ENCODE results near the gene ESRRG. TPM values are rescaled to one million over a fixed set of nuclear protein-coding genes. Genes with fewer than 3 reads are reported as not detected.
"Not testable (repeated sequence)": the region's sequence is repeated elsewhere in the genome, so short reads cannot be mapped to it uniquely, and the experiment has no call there.

ESRRG gene
- total and polyA plus RNA-seq, 2 donors, result 0.90 to 14.0 TPM

- no peak for DNase-seq (ENCODE audit: extremely low spot score)
- 81% methylated on average over 6 of the region's 6 CpGs for WGBS
- H3K4me1 ChIP-seq (ENCODE audit: insufficient read depth), result no peaks in the 10 kb centered on the region
- H3K36me3 ChIP-seq (ENCODE audit: insufficient read depth), result no peaks in the 10 kb centered on the region
- no peak overlapping the region for H3K4me3 ChIP-seq (ENCODE audit: low read depth, low read length)
- H3K27ac ChIP-seq (ENCODE audit: low read depth), result no peak overlapping the region
Observed at GRCh38 chr1:216731562-216731961, 8.3 kb upstream of the ESRRG start.

DNA sequence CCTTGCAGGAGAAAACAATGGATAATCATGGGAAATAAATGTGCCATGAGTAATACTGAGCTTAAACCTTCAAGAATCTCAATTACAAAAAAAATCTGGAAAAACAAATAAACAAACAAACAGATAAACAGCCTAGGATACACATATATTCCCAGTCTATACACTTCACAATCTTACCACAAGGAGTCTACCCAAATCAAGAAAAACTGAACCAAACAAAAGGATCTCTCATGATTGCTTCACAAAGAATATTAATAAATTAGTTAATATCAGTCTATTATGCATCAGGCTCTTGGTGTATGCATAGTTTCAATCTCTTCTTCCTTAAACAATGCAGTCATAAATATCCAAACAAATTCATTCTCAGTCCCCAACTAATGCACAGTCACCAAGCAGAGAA, 3.2 kb upstream of the ESRRG start:
- Histone ChIP-seq H3K4me3 (ENCODE audit: low read depth, low read length) (no peak overlapping the region), H3K36me3 (ENCODE audit: insufficient read depth) (no peaks in the 10 kb centered on the region), H3K27ac (ENCODE audit: low read depth) (no peak overlapping the region), H3K4me1 (ENCODE audit: insufficient read depth) (no peaks in the 10 kb centered on the region)
- no peak for DNase-seq (ENCODE audit: extremely low spot score)

GRCh38 chr1:216722821-216723220, 408 bp downstream of the ESRRG start:
- Histone ChIP-seq H3K4me3 (ENCODE audit: low read depth, low read length) (peak overlapping the region; percentile 22), H3K4me1 (ENCODE audit: insufficient read depth) (no peaks in the 10 kb centered on the region), H3K36me3 (ENCODE audit: insufficient read depth) (no peaks in the 10 kb centered on the region), H3K27ac (ENCODE audit: low read depth) (no peak overlapping the region)
- no peak for DNase-seq (ENCODE audit: extremely low spot score)
- WGBS, result 5% methylated on average over 6 of the region's 6 CpGs

GRCh38 chr1:216721863-216722262, 1.4 kb downstream of the ESRRG start:
- Histone ChIP-seq H3K4me3 (ENCODE audit: low read depth, low read length) (no peak overlapping the region), H3K36me3 (ENCODE audit: insufficient read depth) (no peaks in the 10 kb centered on the region), H3K27ac (ENCODE audit: low read depth) (no peak overlapping the region), H3K4me1 (ENCODE audit: insufficient read depth) (no peaks in the 10 kb centered on the region)
- WGBS, result 66% methylated on average over 2 of the region's 2 CpGs
- DNase-seq (ENCODE audit: extremely low spot score), result no peak

DNA sequence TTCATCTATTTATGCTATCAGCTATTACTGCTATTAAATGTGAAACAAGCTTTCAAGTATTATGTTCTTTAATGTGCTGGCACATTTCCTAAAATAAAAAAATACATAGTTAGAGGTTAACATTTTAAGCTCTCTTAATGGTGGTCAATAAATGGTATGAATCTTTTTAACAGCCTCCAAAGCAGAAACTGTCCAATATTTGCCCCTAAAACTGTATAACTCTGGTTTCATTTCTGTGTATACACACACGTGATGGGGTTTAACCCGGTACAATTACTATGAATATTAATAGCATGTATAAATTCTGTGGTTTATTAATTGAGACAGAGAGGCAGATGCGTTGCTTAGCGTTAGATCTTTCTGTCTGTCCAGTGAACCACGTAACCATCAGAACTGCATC, 2.2 kb downstream of the ESRRG start:
- WGBS, result 60% methylated on average over 5 of the region's 5 CpGs
- Histone ChIP-seq H3K36me3 (ENCODE audit: insufficient read depth) (no peaks in the 10 kb centered on the region), H3K27ac (ENCODE audit: low read depth) (no peak overlapping the region), H3K4me3 (ENCODE audit: low read depth, low read length) (no peak overlapping the region), H3K4me1 (ENCODE audit: insufficient read depth) (no peaks in the 10 kb centered on the region)
- DNase-seq (ENCODE audit: extremely low spot score), result no peak

- Histone ChIP-seq H3K36me3 (ENCODE audit: insufficient read depth) (no peaks in the 10 kb centered on the region), H3K4me1 (ENCODE audit: insufficient read depth) (no peaks in the 10 kb centered on the region), H3K4me3 (ENCODE audit: low read depth, low read length) (no peak overlapping the region), H3K27ac (ENCODE audit: low read depth) (no peak overlapping the region)
- no peak for DNase-seq (ENCODE audit: extremely low spot score)
Observed at GRCh38 chr1:216711712-216712111, 11.5 kb downstream of the ESRRG start.

DNA sequence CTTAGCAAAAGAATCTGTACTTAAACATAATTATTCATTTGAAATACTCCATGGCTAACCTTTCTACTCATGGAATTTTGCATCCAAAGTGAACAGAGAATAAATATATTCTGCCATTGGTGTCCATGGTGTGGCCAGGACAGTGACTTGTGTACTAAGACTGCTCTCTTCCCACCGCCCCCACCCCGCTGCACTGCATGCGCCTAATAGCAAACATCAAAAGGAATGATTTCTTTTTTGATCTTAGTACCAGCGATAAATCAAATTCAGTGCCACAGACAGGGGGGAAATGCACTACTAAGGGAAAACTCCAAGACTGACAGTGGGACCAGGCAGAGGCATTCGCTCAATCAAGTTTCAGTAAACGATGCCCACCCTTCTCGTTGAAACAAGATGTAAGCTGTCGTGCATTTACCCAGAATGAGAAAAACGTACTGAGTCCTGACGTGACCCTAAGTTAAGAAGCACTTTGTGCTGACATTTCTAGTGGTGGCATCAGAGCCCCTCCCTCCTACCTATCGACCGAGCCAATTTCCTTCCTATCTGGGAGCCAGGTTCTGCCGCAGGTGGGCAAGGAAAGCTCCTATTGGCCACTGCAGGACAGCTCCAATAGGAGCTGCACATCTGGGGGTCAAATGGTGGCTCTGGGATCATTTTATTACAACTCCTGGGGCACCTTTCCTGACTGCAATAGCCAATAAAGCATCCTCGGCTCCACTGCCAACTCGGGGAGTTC, 12.5 kb downstream of the ESRRG start:
- Histone ChIP-seq H3K4me1 (ENCODE audit: insufficient read depth) (no peaks in the 10 kb centered on the region), H3K36me3 (ENCODE audit: insufficient read depth) (no peaks in the 10 kb centered on the region), H3K4me3 (ENCODE audit: low read depth, low read length) (no peak overlapping the region), H3K27ac (ENCODE audit: low read depth) (no peak overlapping the region)
- DNase-seq (ENCODE audit: extremely low spot score), result no peak
- WGBS, result 84% methylated on average over 15 of the region's 15 CpGs

- WGBS, result 53% methylated on average over 5 of the region's 5 CpGs
- DNase-seq (ENCODE audit: extremely low spot score), result no peak
- Histone ChIP-seq H3K27ac (ENCODE audit: low read depth) (no peak overlapping the region), H3K4me1 (ENCODE audit: insufficient read depth) (no peaks in the 10 kb centered on the region), H3K36me3 (ENCODE audit: insufficient read depth) (no peaks in the 10 kb centered on the region), H3K4me3 (ENCODE audit: low read depth, low read length) (no peak overlapping the region)
Observed at GRCh38 chr1:216710055-216710454, 13.2 kb downstream of the ESRRG start.

DNA sequence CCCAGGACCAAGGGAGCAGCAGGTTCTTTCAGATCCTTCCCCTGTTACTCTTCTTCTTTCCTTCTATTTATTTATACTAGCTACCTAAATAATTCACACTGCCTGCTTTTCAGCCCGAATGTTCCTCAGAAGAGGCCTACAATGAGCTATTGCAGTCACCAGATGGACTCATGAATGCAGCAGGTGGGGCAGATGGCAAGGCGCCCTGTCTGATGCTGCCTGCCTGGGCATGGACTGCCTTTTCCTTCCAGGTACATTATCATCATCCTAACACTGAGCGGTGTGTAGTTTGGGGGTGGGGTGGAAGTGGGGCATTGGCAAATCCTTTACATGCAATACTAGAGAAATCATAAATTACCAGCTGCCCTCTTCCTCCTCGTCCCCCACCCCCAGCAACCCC, 17.6 kb downstream of the ESRRG start:
- DNase-seq (ENCODE audit: extremely low spot score), result no peak
- no peaks in the 10 kb centered on the region for H3K4me1 ChIP-seq (ENCODE audit: insufficient read depth)
- no peaks in the 10 kb centered on the region for H3K36me3 ChIP-seq (ENCODE audit: insufficient read depth)
- WGBS, result 71% methylated on average over 4 of the region's 4 CpGs
- no peak overlapping the region for H3K4me3 ChIP-seq (ENCODE audit: low read depth, low read length)
- H3K27ac ChIP-seq (ENCODE audit: low read depth), result no peak overlapping the region

- not testable (repeated sequence) for DNase-seq (ENCODE audit: extremely low spot score); H3K4me3 ChIP-seq (ENCODE audit: low read depth, low read length); H3K4me1 ChIP-seq (ENCODE audit: insufficient read depth); H3K36me3 ChIP-seq (ENCODE audit: insufficient read depth); H3K27ac ChIP-seq (ENCODE audit: low read depth)
- WGBS, result 94% methylated on average over 9 of the region's 9 CpGs
Observed at GRCh38 chr1:216704065-216704464, 19.2 kb downstream of the ESRRG start.

DNA sequence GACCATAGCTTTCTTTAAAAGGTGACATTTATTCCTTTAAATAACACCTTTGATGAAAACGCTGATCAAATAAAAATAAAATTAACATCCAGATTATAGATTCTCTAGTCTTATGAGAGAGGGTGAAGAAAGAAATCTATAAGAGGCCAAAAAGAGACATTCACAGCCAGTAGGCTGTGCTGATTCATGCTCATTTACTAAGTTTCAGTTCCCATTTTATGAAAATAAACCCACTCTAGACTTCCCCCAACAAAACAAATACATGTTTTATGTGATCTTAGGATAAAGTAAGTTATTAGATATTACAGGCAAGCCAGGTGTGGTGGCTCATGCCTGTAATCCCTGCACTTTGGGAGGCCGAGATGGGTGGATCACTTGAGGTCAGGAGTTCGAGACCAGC, 21.1 kb downstream of the ESRRG start:
- no peaks in the 10 kb centered on the region for H3K4me1 ChIP-seq (ENCODE audit: insufficient read depth)
- no peak overlapping the region for H3K27ac ChIP-seq (ENCODE audit: low read depth)
- 84% methylated on average over 3 of the region's 3 CpGs for WGBS
- no peaks in the 10 kb centered on the region for H3K36me3 ChIP-seq (ENCODE audit: insufficient read depth)
- no peak for DNase-seq (ENCODE audit: extremely low spot score)
- no peak overlapping the region for H3K4me3 ChIP-seq (ENCODE audit: low read depth, low read length)

- H3K27ac ChIP-seq (ENCODE audit: low read depth), result no peak overlapping the region
- no peaks in the 10 kb centered on the region for H3K36me3 ChIP-seq (ENCODE audit: insufficient read depth)
- H3K4me3 ChIP-seq (ENCODE audit: low read depth, low read length), result no peak overlapping the region
- no peak for DNase-seq (ENCODE audit: extremely low spot score)
- H3K4me1 ChIP-seq (ENCODE audit: insufficient read depth), result no peaks in the 10 kb centered on the region
- 91% methylated on average over 4 of the region's 4 CpGs for WGBS
Observed at GRCh38 chr1:216700779-216701178, 22.4 kb downstream of the ESRRG start.

- no peak for DNase-seq (ENCODE audit: extremely low spot score)
- WGBS, result 88% methylated on average over 3 of the region's 3 CpGs
- no peaks in the 10 kb centered on the region for H3K4me1 ChIP-seq (ENCODE audit: insufficient read depth)
- H3K36me3 ChIP-seq (ENCODE audit: insufficient read depth), result no peaks in the 10 kb centered on the region
- no peak overlapping the region for H3K4me3 ChIP-seq (ENCODE audit: low read depth, low read length)
- H3K27ac ChIP-seq (ENCODE audit: low read depth), result no peak overlapping the region
Observed at GRCh38 chr1:216691710-216692109, 31.5 kb downstream of the ESRRG start.

GRCh38 chr1:216690603-216691002, 32.6 kb downstream of the ESRRG start:
- Histone ChIP-seq H3K4me3 (ENCODE audit: low read depth, low read length) (no peak overlapping the region), H3K36me3 (ENCODE audit: insufficient read depth) (no peaks in the 10 kb centered on the region), H3K27ac (ENCODE audit: low read depth) (no peak overlapping the region), H3K4me1 (ENCODE audit: insufficient read depth) (no peaks in the 10 kb centered on the region)
- DNase-seq (ENCODE audit: extremely low spot score), result no peak
- WGBS, result 91% methylated on average over 1 of the region's 1 CpG

- Histone ChIP-seq H3K4me1 (ENCODE audit: insufficient read depth) (no peaks in the 10 kb centered on the region), H3K36me3 (ENCODE audit: insufficient read depth) (no peaks in the 10 kb centered on the region), H3K27ac (ENCODE audit: low read depth) (no peak overlapping the region), H3K4me3 (ENCODE audit: low read depth, low read length) (no peak overlapping the region)
- 85% methylated on average over 8 of the region's 8 CpGs for WGBS
- DNase-seq (ENCODE audit: extremely low spot score), result no peak
Observed at GRCh38 chr1:216688127-216688657, 35.0 kb downstream of the ESRRG start.
